NCI-H128 (cell line): ENCODE data around the gene LMNTD1.
"Not testable (repeated sequence)": the region's sequence is repeated elsewhere in the genome, so short reads cannot be mapped to it uniquely, and the experiment has no call there.

Experiments used
- DNase-seq: peaks from one replicate; lab custom pipeline; 2025; ENCODE audit not compliant: unreplicated experiment; lab: John Stamatoyannopoulos, UW

LMNTD1 gene

GRCh38 chr12:25433581-25434325 lies 119.3 kb downstream of the LMNTD1 start:
- no peak for DNase-seq

GRCh38 chr12:25433024-25433423 lies 120.1 kb downstream of the LMNTD1 start:
- no peak for DNase-seq

GRCh38 chr12:25427337-25428249 lies 125.5 kb downstream of the LMNTD1 start:
- DNase-seq = no peak

GRCh38 chr12:25426821-25427220 lies 126.3 kb downstream of the LMNTD1 start:
- DNase-seq = not testable (repeated sequence)
